ENCODE data around the gene SSR4. TPM values are rescaled to one million over a fixed set of nuclear protein-coding genes. Genes with fewer than 3 reads are reported as not detected.
A peak's percentile ranks its signal among the peaks of the same experiment; 100 is the strongest.

SSR4 gene
- polyA plus RNA-seq, 3 donors from 2014 or later: 535 to 803 (median 726) TPM

DNA sequence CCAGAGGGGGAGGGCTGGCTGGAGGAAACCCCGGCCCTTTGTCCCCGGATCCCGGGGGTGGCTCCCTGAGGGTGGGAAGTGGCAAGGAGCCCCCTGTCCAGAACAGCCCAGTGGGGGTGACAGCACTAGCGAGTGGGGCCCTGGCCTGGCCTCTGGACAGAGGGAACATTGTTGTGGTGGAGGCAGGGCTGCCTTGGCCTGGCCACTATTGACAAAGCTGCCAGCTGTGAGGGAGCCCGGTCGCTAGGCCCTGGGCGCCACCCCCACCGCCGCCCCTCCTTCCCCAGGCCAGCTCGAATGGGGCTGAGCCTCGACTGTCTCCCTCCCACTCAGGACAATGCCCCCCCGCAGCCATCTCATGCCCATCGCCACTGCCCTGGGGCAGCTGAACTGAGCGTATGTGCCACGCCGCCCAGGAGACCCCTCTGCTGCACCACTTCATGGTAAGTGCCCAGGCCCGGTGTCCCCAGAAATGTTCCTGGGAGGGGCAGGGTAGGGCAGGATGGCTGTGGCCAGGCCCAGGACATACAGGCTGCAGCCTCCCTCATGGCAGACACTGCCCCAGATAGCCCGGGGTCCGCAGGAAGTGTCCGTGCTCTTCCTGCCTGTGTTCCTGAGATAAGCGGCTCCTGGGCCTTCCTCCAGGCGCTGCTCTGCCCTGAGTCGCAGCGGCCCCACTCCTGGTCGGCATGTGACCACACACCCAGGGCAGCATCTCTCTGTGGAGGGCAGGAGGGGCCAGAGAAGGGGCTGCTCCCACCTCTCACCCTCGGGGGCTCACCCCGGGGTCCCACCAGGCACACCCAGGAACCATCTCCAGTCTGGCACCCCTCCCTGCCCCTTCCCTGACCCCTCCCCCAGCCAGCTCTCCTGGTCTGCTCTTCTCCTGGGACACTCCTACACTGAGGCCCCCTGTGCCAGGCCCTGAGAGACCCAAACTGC is 29.1 kb upstream of the SSR4 start:
- Mint-ChIP-seq H3K9me3 (peaks cover 0 to 1% (median 0%) of the 10 kb centered on the region in 6 donors), H3K36me3 (no peaks in the 10 kb centered on the region), H3K27ac (no peak overlapping the region), H3K27me3 (ENCODE audit: low read depth in 3 of 3) (peaks cover 0 to 4% (median 2%) of the 10 kb centered on the region in 3 donors), H3K4me1 (peaks cover 0 to 4% of the 10 kb centered on the region in 2 donors), H3K4me3 (no peak overlapping the region)
- DNase-seq: no peak

DNA sequence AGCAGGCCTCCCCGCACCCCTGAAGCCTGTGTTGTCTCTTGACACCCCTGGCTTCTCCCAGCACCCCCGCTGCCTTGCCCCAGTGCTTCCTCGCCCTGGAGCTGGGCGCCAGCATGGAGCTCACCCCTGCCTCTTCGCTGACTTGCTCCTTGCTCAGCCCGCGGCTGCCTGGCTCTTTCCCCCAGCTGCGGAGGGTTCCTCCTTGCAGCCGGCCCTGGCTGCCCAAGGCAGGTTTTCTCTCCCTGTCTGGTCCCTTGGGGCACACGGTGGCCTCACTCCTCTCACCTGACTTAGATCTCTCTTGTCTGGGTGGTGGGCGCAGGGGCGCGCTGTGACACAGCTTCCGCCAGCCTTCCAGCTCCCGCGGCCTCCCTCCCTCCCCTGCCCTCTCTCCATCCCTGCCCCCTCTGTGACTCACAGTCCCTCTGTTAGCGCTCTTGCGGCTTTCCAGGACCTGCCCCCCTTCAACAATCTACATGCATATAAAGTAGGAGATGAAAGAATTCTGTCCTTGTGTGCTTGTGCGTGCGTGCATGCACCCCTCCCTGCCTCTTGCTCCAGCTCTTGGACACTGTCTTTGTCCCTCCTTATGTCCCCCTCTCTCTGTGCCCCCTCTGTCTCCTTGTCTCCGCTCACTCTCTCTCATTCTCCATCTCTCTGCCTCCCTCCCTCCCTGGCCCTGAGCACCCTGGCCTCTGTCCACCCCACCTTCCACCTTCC is 28.2 kb upstream of the SSR4 start:
- no peak overlapping the region for H3K4me3 Mint-ChIP-seq
- peaks cover 0 to 4% of the 10 kb centered on the region in 2 donors for H3K4me1 Mint-ChIP-seq
- H3K27ac Mint-ChIP-seq: no peak overlapping the region
- H3K36me3 Mint-ChIP-seq: no peaks in the 10 kb centered on the region
- no peak for DNase-seq
- H3K27me3 Mint-ChIP-seq (ENCODE audit: low read depth in 3 of 3): peaks cover 0 to 4% (median 2%) of the 10 kb centered on the region in 3 donors
- H3K9me3 Mint-ChIP-seq: peaks cover 0 to 1% (median 0%) of the 10 kb centered on the region in 6 donors

DNA sequence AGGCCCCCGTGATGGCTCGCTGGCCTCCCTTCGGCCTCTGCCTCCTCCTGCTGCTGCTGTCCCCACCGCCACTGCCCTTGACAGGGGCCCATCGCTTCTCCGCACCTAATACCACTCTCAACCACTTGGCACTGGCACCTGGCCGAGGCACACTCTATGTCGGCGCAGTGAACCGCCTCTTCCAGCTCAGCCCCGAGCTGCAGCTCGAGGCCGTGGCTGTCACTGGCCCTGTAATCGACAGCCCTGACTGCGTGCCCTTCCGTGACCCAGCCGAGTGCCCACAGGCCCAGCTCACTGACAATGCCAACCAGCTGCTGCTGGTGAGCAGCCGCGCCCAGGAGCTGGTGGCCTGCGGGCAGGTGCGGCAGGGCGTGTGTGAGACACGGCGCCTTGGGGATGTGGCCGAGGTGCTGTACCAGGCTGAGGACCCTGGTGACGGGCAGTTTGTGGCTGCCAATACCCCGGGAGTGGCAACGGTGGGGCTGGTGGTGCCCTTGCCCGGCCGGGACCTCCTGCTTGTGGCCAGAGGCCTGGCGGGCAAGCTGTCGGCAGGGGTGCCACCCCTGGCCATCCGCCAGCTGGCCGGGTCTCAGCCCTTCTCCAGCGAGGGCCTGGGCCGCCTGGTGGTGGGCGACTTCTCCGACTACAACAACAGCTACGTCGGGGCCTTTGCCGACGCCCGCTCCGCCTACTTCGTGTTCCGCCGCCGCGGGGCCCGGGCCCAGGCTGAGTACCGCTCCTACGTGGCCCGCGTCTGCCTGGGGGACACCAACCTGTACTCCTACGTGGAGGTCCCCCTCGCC is 27.4 kb upstream of the SSR4 start:
- Mint-ChIP-seq H3K4me1 (peaks cover 0 to 4% of the 10 kb centered on the region in 2 donors), H3K27ac (no peak overlapping the region), H3K27me3 (ENCODE audit: low read depth in 3 of 3) (peaks cover 0 to 4% (median 2%) of the 10 kb centered on the region in 3 donors), H3K9me3 (peaks cover 0 to 1% (median 0%) of the 10 kb centered on the region in 6 donors), H3K36me3 (no peaks in the 10 kb centered on the region), H3K4me3 (no peak overlapping the region)
- DNase-seq: no peak

DNA sequence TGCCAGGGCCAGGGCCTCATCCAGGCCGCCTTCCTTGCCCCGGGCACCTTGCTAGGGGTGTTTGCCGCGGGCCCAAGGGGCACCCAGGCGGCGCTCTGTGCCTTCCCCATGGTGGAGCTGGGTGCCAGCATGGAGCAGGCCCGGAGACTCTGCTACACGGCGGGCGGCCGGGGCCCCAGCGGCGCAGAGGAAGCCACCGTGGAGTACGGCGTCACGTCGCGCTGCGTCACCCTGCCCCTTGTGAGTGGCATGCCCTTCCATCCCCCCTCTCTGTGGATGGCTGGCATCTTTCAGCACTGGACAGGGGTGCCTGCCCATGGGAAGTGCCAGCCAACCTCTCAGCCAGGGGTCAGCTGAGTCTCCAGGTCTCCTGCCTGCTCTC is 26.8 kb upstream of the SSR4 start:
- no peak overlapping the region for H3K4me3 Mint-ChIP-seq
- no peaks in the 10 kb centered on the region for H3K36me3 Mint-ChIP-seq
- peaks cover 0 to 4% (median 2%) of the 10 kb centered on the region in 3 donors for H3K27me3 Mint-ChIP-seq (ENCODE audit: low read depth in 3 of 3)
- peaks cover 0 to 1% (median 0%) of the 10 kb centered on the region in 6 donors for H3K9me3 Mint-ChIP-seq
- peaks cover 0 to 4% of the 10 kb centered on the region in 2 donors for H3K4me1 Mint-ChIP-seq
- DNase-seq: no peak
- H3K27ac Mint-ChIP-seq: no peak overlapping the region

DNA sequence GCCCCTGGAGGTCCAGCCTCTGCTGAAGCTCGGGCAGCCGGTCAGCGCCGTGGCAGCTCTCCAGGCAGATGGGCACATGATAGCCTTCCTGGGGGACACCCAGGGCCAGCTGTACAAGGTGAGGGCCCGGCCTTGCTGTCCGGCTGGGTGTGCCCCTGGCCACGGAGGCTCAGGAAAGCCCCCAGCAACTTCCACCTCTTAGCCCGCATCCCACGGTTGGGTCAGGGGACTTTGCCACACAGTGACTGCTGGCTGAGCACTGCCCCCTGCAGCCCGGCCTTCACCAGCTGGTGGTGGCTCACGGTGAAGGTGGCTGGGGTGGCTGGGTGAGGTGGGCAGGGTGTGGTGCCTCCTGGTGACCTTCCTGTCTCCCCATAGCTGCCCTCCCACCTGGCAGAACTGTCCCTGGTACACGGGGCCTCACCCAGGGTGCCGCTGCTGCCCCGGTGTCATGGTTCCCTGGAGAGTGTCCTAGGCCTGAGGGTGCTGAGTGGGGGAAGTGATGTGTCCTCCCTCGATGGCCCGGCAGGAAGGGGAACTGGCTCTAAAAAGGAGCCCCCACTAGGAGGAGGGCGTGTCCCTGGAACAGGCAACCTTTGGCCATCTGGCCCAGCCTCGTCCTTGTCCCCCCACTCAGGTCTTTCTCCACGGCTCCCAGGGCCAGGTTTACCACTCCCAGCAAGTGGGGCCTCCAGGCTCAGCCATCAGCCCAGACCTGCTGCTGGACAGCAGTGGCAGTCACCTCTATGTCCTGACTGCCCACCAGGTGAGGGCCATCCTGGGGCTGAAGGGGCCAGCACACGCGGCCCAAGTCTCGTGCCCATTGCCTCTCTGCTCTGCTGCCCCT is 25.9 kb upstream of the SSR4 start:
- Mint-ChIP-seq H3K36me3 (no peaks in the 10 kb centered on the region), H3K4me1 (peaks cover 0 to 4% of the 10 kb centered on the region in 2 donors), H3K9me3 (no peaks in the 10 kb centered on the region), H3K27me3 (ENCODE audit: low read depth in 3 of 3) (peaks cover 0 to 4% (median 2%) of the 10 kb centered on the region in 3 donors), H3K4me3 (no peak overlapping the region), H3K27ac (no peak overlapping the region)
- no peak for DNase-seq

DNA sequence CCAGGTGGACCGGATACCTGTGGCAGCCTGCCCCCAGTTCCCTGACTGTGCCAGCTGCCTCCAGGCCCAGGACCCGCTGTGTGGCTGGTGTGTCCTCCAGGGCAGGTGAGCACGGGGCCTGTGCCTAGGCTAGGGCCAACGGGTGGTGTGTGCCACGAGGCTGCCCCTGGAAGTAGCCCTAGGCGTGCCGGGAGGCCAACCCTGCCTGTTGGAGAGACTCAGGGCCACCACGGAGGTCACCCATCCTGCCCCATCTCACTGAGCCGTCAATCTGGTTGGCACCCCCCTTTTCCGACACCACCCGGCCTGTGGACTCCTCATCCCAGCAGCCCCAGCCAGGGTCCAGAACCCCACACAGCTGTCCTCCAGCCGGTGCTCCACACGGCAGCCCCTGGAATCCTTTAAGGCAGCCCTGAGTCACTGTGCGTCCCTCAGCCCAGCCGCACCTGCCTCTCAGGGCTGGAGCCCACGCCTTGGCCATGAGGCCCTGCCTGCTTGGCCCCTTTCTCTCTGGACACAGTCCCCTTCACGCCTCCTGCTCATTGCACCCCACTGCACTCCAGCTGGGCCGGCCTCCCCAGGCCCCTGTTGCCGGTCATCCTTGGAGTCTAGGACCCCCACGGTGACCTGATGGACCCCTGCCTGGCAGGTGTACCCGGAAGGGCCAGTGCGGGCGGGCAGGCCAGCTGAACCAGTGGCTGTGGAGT is 25.2 kb upstream of the SSR4 start:
- Mint-ChIP-seq H3K27ac (no peak overlapping the region), H3K27me3 (ENCODE audit: low read depth in 3 of 3) (peaks cover 0 to 2% (median 0%) of the 10 kb centered on the region in 3 donors)
- DNase-seq: no peak

DNA sequence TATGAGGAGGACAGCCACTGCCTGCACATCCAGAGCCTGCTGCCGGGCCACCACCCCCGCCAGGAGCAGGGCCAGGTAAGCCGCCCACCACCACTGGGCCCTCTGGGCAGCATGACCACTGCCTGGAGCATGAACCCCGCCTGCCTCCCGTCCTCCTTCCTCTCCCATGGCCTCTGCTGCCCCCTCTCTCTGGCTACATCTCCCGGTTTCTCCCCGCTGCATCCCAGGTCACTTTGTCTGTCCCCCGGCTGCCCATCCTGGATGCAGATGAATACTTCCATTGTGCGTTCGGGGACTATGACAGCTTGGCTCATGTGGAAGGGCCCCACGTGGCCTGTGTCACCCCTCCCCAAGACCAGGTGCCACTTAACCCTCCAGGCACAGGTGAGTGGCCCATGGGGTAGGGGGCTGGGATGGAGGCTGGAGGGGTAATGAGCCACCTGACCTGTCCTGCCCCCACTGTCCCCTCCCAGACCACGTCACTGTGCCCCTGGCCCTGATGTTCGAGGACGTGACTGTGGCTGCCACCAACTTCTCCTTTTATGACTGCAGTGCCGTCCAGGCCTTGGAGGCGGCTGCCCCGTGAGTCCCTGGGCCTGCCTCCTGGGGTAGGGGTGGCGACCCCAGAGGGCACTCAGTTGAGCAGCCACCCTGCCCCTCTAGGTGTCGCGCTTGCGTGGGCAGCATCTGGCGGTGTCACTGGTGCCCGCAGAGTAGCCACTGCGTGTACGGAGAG is 24.4 kb upstream of the SSR4 start:
- no peaks in the 10 kb centered on the region for H3K4me1 Mint-ChIP-seq
- peaks cover 0 to 2% (median 0%) of the 10 kb centered on the region in 3 donors for H3K27me3 Mint-ChIP-seq (ENCODE audit: low read depth in 3 of 3)
- H3K4me3 Mint-ChIP-seq: peak overlapping the region in 1 of 5 donors; percentile 15
- DNase-seq: no peak
- no peaks in the 10 kb centered on the region for H3K36me3 Mint-ChIP-seq
- no peaks in the 10 kb centered on the region for H3K9me3 Mint-ChIP-seq
- H3K27ac Mint-ChIP-seq: no peak overlapping the region

More for the DNA sequence above, 25.2 kb upstream of the SSR4 start:
- H3K4me3 Mint-ChIP-seq: no peak overlapping the region
- no peaks in the 10 kb centered on the region for H3K4me1 Mint-ChIP-seq
- H3K9me3 Mint-ChIP-seq: no peaks in the 10 kb centered on the region
- no peaks in the 10 kb centered on the region for H3K36me3 Mint-ChIP-seq

DNA sequence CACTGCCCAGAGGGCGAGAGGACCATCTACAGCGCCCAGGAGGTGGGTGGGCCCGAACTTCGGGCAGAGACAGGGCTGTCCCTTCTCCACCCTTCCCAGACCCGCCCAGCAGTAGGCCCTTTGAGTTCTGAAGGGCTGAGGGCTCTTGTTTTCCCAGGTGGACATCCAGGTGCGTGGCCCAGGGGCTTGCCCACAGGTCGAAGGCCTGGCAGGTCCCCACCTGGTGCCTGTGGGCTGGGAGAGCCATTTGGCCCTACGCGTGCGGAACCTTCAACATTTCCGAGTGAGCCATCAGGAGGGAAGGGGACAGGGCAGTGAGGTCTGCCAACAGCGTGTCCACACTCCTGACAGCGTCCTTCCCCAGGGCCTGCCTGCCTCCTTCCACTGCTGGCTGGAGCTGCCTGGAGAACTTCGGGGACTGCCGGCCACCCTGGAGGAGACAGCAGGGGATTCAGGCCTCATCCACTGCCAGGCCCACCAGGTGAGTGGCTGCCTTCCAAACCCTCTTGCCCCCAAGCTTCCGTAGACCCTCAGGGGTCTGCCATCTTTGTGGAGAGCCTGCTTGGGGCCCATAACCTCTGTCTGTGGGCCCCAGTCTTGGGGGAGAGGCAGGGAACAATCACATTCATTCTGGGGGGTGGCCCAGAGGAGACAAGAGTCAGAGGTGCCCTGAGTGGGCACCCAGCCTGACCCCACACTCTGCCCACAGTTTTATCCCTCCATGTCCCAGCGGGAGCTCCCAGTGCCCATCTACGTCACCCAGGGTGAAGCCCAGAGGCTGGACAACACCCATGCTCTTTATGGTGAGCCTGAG is 23.7 kb upstream of the SSR4 start:
- Mint-ChIP-seq H3K4me3 (no peak overlapping the region), H3K4me1 (no peaks in the 10 kb centered on the region), H3K36me3 (no peaks in the 10 kb centered on the region), H3K27ac (no peak overlapping the region), H3K27me3 (ENCODE audit: low read depth in 3 of 3) (peaks cover 0 to 2% (median 0%) of the 10 kb centered on the region in 3 donors), H3K9me3 (no peaks in the 10 kb centered on the region)
- no peak for DNase-seq

DNA sequence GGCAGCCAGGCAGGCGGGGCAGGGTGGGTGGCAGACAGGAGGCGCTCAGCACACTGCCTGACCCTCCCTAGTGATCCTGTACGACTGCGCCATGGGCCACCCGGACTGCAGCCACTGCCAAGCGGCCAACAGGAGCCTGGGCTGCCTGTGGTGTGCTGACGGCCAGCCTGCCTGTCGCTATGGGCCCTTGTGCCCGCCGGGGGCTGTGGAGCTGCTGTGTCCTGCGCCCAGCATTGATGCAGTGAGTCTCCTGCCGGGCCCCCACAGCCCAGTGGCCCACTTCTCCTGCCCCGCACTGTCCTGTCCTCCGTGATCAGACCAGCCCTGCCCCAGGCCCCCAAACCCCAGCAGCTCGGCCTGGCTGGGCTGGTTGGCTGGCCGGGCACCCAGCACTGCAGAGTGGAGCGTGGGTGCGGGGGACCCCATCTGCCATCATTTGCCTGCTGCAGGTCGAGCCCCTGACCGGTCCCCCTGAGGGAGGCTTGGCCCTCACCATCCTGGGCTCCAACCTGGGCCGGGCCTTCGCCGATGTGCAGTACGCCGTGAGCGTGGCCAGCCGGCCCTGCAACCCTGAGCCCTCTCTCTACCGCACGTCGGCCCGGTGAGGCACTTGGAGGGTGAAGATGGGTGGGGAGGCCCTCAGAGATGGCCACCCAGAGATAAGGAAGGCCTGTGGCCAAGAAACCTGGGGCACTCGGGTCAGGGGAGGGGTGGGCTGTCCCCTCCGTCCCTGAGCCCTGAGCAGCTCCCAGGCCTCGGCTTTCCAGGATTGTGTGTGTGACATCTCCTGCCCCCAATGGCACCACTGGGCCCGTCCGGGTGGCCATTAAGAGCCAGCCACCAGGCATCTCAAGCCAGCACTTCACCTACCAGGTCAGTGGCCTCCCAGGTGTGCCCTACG is 22.8 kb upstream of the SSR4 start:
- Mint-ChIP-seq H3K27ac (no peak overlapping the region), H3K9me3 (no peaks in the 10 kb centered on the region), H3K4me1 (no peaks in the 10 kb centered on the region), H3K27me3 (ENCODE audit: low read depth in 3 of 3) (peaks cover 0 to 2% (median 0%) of the 10 kb centered on the region in 3 donors), H3K4me3 (no peak overlapping the region), H3K36me3 (no peaks in the 10 kb centered on the region)
- DNase-seq: no peak

DNA sequence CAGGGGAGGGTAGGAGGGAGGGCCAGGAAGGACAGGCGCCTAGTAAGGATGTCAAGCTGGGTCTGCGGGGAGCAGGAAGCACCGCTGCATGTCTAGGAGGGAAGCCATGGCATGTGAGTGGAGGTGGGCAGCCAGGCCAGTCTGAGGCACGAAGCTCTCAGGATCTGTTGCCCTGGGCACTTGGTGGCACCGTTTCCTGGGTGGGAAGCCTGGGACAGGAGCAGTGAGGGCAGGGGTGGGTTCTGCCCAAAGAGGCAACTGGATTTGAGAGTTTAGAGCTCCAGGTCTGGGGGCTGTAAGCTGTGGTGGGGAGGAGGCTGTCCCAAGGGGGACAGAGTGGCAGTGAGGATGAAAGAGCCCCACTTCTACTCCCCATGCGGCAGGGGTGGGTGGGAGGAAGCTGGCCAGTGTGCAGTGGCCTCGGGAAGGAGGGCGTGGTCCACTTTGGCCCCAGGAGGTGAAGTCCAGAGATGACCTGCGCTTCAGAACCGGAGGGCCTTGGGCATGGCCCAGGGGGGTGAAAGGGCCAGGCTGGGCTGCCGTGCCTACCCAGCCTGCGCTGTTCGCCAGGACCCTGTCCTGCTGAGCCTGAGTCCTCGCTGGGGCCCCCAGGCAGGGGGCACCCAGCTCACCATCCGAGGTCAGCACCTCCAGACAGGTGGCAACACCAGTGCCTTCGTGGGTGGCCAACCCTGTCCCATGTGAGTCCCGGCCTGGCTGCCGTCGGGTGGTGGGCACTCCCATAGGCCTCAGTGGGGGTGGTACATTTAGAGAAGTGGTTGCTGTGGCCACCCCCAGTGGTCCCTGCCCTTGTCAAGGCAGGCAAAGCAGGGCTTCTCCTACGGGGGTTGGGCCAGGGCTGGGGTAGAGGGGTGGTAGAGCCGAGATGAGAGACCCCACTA is 21.9 kb upstream of the SSR4 start:
- Mint-ChIP-seq H3K4me3 (no peak overlapping the region), H3K27ac (no peak overlapping the region), H3K36me3 (no peaks in the 10 kb centered on the region), H3K9me3 (no peaks in the 10 kb centered on the region), H3K4me1 (no peaks in the 10 kb centered on the region), H3K27me3 (ENCODE audit: low read depth in 3 of 3) (no peaks in the 10 kb centered on the region)
- DNase-seq: no peak
